Suppressor macrophage treated with lipopolysaccharide for 4 hours (primary cell): ENCODE data around the gene KMT2E.
"Not testable (repeated sequence)": the region's sequence is repeated elsewhere in the genome, so short reads cannot be mapped to it uniquely, and the experiment has no call there.

ENCODE experiments used
- DNase-seq: peaks from one replicate; pipeline ENCODE4 v3.0.0-alpha.2; 2020

The KMT2E gene

GRCh38 chr7:104983578-104984539 is 30.1 kb upstream of the KMT2E start:
- peak; percentile 93 for DNase-seq

GRCh38 chr7:104984585-104985258 is 29.3 kb upstream of the KMT2E start:
- no peak for DNase-seq

- DNase-seq = no peak
Measured at GRCh38 chr7:104985259-104985617, 28.8 kb upstream of the KMT2E start.

- peak; percentile 33 for DNase-seq
Measured at GRCh38 chr7:104986628-104987259, 27.3 kb upstream of the KMT2E start.

- not testable (repeated sequence) for DNase-seq
Measured at GRCh38 chr7:104987403-104987802, 26.6 kb upstream of the KMT2E start.

GRCh38 chr7:104990983-104991382 is 23.0 kb upstream of the KMT2E start:
- DNase-seq = no peak

GRCh38 chr7:104992306-104992705 is 21.7 kb upstream of the KMT2E start:
- no peak for DNase-seq

- peak; percentile 53 for DNase-seq
Measured at GRCh38 chr7:104993217-104993862, 20.7 kb upstream of the KMT2E start.

- DNase-seq = no peak
Measured at GRCh38 chr7:104998040-104998752, 15.8 kb upstream of the KMT2E start.

GRCh38 chr7:105000200-105000599 is 13.8 kb upstream of the KMT2E start:
- DNase-seq = no peak

GRCh38 chr7:105000927-105001336 is 13.1 kb upstream of the KMT2E start:
- DNase-seq = no peak

- DNase-seq = no peak
Measured at GRCh38 chr7:105001652-105002184, 12.3 kb upstream of the KMT2E start.

GRCh38 chr7:105003275-105003674 is 10.7 kb upstream of the KMT2E start:
- no peak for DNase-seq

GRCh38 chr7:105003872-105004510 is 10.0 kb upstream of the KMT2E start:
- no peak for DNase-seq

- DNase-seq = not testable (repeated sequence)
Measured at GRCh38 chr7:105005006-105005405, 9.0 kb upstream of the KMT2E start.

- DNase-seq = not testable (repeated sequence)
Measured at GRCh38 chr7:105005486-105005885, 8.5 kb upstream of the KMT2E start.

GRCh38 chr7:105006367-105007136 is 7.5 kb upstream of the KMT2E start:
- DNase-seq = no peak

GRCh38 chr7:105007298-105007697 is 6.7 kb upstream of the KMT2E start:
- no peak for DNase-seq

GRCh38 chr7:105009667-105010503 is 4.1 kb upstream of the KMT2E start:
- no peak for DNase-seq
